Endometrium (tissue), 2 donors: Measurements from ENCODE around the gene ABL2.
"Not testable (repeated sequence)": the region's sequence is repeated elsewhere in the genome, so short reads cannot be mapped to it uniquely, and the experiment has no call there.

Experiments
- FAIRE-seq: peaks from 2 replicates; lab custom pipeline; 2012; peaks lifted over from hg19 to GRCh38; lab: Jason Lieb, UNC
- donor health status: control.
- donor health status: control.

ABL2 gene

GRCh38 chr1:179229214-179230140, at the start of gene ABL2:
TSS of gene ABL2 (minus strand) at chr1:179229677. CDS start at chr1:179229397, 280 bp downstream.
- no peak for FAIRE-seq

GRCh38 chr1:179278920-179279319, 49.4 kb upstream of the ABL2 start:
- no peak for FAIRE-seq

- not testable (repeated sequence) for FAIRE-seq
Observed at GRCh38 chr1:179274424-179274823, 44.9 kb upstream of the ABL2 start.

GRCh38 chr1:179269071-179269470, 39.6 kb upstream of the ABL2 start:
- FAIRE-seq: no peak

- FAIRE-seq: no peak
Observed at GRCh38 chr1:179264507-179264906, 35.0 kb upstream of the ABL2 start.

GRCh38 chr1:179263121-179263520, 33.6 kb upstream of the ABL2 start:
- FAIRE-seq: no peak

GRCh38 chr1:179262183-179262582, 32.7 kb upstream of the ABL2 start:
- no peak for FAIRE-seq

- FAIRE-seq: no peak
Observed at GRCh38 chr1:179253286-179253972, 24.0 kb upstream of the ABL2 start.

GRCh38 chr1:179252606-179253005, 23.1 kb upstream of the ABL2 start:
- no peak for FAIRE-seq

GRCh38 chr1:179251675-179252074, 22.2 kb upstream of the ABL2 start:
- no peak for FAIRE-seq

GRCh38 chr1:179247923-179248322, 18.4 kb upstream of the ABL2 start:
- FAIRE-seq: no peak

- FAIRE-seq: not testable (repeated sequence)
Observed at GRCh38 chr1:179245426-179245825, 15.9 kb upstream of the ABL2 start.

- FAIRE-seq: no peak
Observed at GRCh38 chr1:179241530-179242097, 12.1 kb upstream of the ABL2 start.

GRCh38 chr1:179237222-179237621, 7.7 kb upstream of the ABL2 start:
- no peak for FAIRE-seq

GRCh38 chr1:179234863-179235262, 5.4 kb upstream of the ABL2 start:
- FAIRE-seq: no peak

GRCh38 chr1:179231923-179232322, 2.4 kb upstream of the ABL2 start:
- FAIRE-seq: no peak

GRCh38 chr1:179230721-179231120, 1.2 kb upstream of the ABL2 start:
- no peak for FAIRE-seq

GRCh38 chr1:179230251-179230650, 774 bp upstream of the ABL2 start:
- FAIRE-seq: no peak

- no peak for FAIRE-seq
Observed at GRCh38 chr1:179228783-179229213, 679 bp downstream of the ABL2 start.

GRCh38 chr1:179226738-179227137, 2.7 kb downstream of the ABL2 start:
- FAIRE-seq: no peak

GRCh38 chr1:179224466-179224865, 5.0 kb downstream of the ABL2 start:
- not testable (repeated sequence) for FAIRE-seq

- FAIRE-seq: not testable (repeated sequence)
Observed at GRCh38 chr1:179221121-179221520, 8.4 kb downstream of the ABL2 start.

- FAIRE-seq: no peak
Observed at GRCh38 chr1:179217943-179218507, 11.5 kb downstream of the ABL2 start.
